Osteocyte (in vitro differentiated cells): ENCODE data around the gene DUOXA2. TPM values are rescaled to one million over a fixed set of nuclear protein-coding genes. Genes with fewer than 3 reads are reported as not detected.
"Not testable (repeated sequence)": the region's sequence is repeated elsewhere in the genome, so short reads cannot be mapped to it uniquely, and the experiment has no call there.

Experiments used
- DNase-seq: peaks from one replicate; pipeline ENCODE4 v3.0.0; 2021; ENCODE audit warnings: mixed read lengths; ENCODE audit not compliant: unreplicated experiment; ENCODE audit errors: extremely low spot score
- H3K27ac Mint-ChIP-seq: one replicate; pipeline ENCODE4 v1.8.0; 2021; ENCODE audit warnings: mild to moderate bottlenecking, mixed read lengths; ENCODE audit not compliant: unreplicated experiment
- H3K27me3 Mint-ChIP-seq: one replicate; pipeline ENCODE4 v1.8.0; 2021; ENCODE audit warnings: mixed read lengths; ENCODE audit not compliant: unreplicated experiment
- H3K36me3 Mint-ChIP-seq: one replicate; pipeline ENCODE4 v1.8.0; 2021; ENCODE audit warnings: mixed read lengths; ENCODE audit not compliant: unreplicated experiment
- H3K4me1 Mint-ChIP-seq: one replicate; pipeline ENCODE4 v1.8.0; 2021; ENCODE audit warnings: mixed read lengths; ENCODE audit not compliant: unreplicated experiment
- H3K4me3 Mint-ChIP-seq: one replicate; pipeline ENCODE4 v1.8.0; 2021; ENCODE audit warnings: mild to moderate bottlenecking, moderate library complexity, mixed read lengths; ENCODE audit not compliant: unreplicated experiment
- H3K9me3 Mint-ChIP-seq: one replicate; pipeline ENCODE4 v1.8.0; 2021; ENCODE audit warnings: mixed read lengths; ENCODE audit not compliant: unreplicated experiment
- total RNA-seq: library from RNA; stranded (reverse); gene quantifications from 2 replicates; pipeline ENCODE4 v1.2.1, GENCODE V29; 2021
- TF ChIP-seq, protein P1 (sequence below): fragments of 200-600 bp; sonication (generic); IDR thresholded peaks from 2 replicates; pipeline ENCODE4 v1.5.0; 2021; ENCODE audit warnings: antibody characterized with exemption, mild to moderate bottlenecking, moderate library complexity

Gene DUOXA2
- total RNA-seq, 1 donor from 2014 or later, result not detected

DNA sequence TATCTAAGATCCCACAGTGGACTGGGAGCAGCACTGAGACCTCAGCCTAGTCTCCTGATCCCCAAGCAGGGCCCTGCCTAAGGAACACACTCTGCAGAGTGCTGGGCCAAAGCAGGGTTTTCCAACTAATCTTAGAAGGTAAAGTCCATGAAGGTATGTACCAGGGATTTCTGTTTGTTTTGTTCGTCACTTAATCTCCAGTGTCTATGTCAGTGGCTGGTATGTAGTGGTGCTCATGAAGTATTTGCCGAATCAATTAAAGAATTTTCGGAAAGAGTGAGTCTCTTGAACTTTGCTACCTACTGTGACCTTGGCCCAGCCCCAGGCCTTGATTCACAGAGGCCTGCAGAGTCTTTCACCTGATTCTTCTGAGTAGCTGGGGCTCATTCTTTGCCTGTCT, 17.4 kb downstream of the DUOXA2 start:
- H3K36me3 Mint-ChIP-seq, result no peaks in the 10 kb centered on the region
- peaks cover 73% of the 10 kb centered on the region for H3K27me3 Mint-ChIP-seq
- H3K4me3 Mint-ChIP-seq, result no peak overlapping the region
- TF ChIP-seq, protein P1, sequence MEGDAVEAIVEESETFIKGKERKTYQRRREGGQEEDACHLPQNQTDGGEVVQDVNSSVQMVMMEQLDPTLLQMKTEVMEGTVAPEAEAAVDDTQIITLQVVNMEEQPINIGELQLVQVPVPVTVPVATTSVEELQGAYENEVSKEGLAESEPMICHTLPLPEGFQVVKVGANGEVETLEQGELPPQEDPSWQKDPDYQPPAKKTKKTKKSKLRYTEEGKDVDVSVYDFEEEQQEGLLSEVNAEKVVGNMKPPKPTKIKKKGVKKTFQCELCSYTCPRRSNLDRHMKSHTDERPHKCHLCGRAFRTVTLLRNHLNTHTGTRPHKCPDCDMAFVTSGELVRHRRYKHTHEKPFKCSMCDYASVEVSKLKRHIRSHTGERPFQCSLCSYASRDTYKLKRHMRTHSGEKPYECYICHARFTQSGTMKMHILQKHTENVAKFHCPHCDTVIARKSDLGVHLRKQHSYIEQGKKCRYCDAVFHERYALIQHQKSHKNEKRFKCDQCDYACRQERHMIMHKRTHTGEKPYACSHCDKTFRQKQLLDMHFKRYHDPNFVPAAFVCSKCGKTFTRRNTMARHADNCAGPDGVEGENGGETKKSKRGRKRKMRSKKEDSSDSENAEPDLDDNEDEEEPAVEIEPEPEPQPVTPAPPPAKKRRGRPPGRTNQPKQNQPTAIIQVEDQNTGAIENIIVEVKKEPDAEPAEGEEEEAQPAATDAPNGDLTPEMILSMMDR, result no peak
- no peaks in the 10 kb centered on the region for H3K9me3 Mint-ChIP-seq
- peaks cover 10% of the 10 kb centered on the region for H3K4me1 Mint-ChIP-seq
- no peak overlapping the region for H3K27ac Mint-ChIP-seq
- DNase-seq, result no peak

DNA sequence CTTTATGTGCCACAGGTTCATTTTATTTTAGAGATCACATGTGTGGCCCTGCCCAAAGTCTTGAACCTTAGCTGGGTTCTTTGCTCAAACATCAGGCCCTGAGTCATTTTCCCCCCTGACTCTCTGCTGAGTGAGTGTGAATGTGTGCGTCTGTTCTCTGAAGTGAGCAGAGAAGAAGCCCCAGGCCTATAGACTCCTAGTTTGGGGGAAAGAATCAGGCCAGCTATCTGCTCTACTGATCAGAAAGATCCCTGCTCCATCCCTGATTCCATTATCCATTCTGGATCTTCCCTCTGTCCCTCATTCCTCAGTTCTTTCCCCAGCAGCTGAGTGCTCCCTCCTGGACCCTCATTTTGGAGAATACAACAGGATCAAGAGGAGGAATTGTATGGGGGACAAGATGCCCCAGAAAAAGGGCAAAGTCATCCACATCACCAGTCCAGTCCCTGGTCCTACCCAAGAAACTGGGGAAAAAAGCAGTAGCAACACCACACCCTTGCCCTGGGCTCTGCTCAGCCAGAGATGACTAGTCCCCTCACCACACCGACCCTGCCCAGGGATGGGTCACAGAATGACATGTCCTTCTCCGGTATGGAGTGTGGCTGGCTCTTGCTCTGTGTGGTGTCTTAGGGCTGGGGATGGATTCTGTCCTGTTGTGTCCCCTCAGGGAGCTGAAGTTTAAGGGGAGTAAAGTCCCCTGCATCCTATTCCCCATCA, 18.9 kb downstream of the DUOXA2 start:
- Mint-ChIP-seq H3K4me3 (no peak overlapping the region), H3K27ac (no peak overlapping the region), H3K9me3 (no peaks in the 10 kb centered on the region), H3K36me3 (no peaks in the 10 kb centered on the region), H3K4me1 (peaks cover 10% of the 10 kb centered on the region), H3K27me3 (peaks cover 64% of the 10 kb centered on the region)
- TF ChIP-seq, protein P1, result no peak
- no peak for DNase-seq

DNA sequence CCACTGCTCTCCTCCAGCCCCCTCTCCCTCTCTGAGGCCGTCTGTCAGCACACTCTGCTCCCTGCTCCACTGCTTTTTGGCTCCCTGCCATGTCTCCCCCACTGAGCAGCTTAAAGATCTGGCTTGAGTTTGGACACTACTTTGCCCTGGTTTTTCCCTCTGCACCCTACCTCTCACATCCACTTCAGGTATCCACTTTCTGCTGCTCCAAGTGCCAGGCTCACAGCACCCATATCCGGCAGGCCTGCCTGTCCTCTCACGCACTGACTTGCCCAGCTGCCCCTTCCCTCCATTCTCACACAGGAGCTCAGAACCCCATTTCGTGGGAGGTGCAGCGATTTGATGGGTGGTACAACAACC, 19.4 kb downstream of the DUOXA2 start:
- no peaks in the 10 kb centered on the region for H3K36me3 Mint-ChIP-seq
- H3K4me1 Mint-ChIP-seq, result peaks cover 10% of the 10 kb centered on the region
- DNase-seq, result no peak
- TF ChIP-seq, protein P1, result no peak
- H3K4me3 Mint-ChIP-seq, result no peak overlapping the region
- no peak overlapping the region for H3K27ac Mint-ChIP-seq
- H3K9me3 Mint-ChIP-seq, result no peaks in the 10 kb centered on the region
- H3K27me3 Mint-ChIP-seq, result peaks cover 58% of the 10 kb centered on the region

DNA sequence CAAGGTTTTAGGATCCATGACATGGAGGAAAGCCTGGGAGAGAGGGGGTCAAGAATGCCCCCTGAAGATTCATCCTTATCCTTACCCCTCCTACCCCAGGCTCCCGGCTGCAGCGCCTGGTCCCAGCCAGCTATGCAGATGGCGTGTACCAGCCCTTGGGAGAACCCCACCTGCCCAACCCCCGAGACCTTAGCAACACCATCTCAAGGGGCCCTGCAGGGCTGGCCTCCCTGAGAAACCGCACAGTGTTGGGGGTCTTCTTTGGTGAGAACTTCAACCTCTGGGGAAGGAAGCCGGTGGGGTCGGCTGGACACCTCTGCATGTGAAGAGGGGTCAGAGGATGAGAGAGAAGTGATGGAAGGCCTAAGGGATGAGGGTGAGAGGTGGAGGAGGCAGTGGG, 19.9 kb downstream of the DUOXA2 start:
- no peak overlapping the region for H3K4me3 Mint-ChIP-seq
- peaks cover 10% of the 10 kb centered on the region for H3K4me1 Mint-ChIP-seq
- TF ChIP-seq, protein P1, result no peak
- H3K27ac Mint-ChIP-seq, result no peak overlapping the region
- no peaks in the 10 kb centered on the region for H3K9me3 Mint-ChIP-seq
- peaks cover 53% of the 10 kb centered on the region for H3K27me3 Mint-ChIP-seq
- H3K36me3 Mint-ChIP-seq, result no peaks in the 10 kb centered on the region
- DNase-seq, result no peak

DNA sequence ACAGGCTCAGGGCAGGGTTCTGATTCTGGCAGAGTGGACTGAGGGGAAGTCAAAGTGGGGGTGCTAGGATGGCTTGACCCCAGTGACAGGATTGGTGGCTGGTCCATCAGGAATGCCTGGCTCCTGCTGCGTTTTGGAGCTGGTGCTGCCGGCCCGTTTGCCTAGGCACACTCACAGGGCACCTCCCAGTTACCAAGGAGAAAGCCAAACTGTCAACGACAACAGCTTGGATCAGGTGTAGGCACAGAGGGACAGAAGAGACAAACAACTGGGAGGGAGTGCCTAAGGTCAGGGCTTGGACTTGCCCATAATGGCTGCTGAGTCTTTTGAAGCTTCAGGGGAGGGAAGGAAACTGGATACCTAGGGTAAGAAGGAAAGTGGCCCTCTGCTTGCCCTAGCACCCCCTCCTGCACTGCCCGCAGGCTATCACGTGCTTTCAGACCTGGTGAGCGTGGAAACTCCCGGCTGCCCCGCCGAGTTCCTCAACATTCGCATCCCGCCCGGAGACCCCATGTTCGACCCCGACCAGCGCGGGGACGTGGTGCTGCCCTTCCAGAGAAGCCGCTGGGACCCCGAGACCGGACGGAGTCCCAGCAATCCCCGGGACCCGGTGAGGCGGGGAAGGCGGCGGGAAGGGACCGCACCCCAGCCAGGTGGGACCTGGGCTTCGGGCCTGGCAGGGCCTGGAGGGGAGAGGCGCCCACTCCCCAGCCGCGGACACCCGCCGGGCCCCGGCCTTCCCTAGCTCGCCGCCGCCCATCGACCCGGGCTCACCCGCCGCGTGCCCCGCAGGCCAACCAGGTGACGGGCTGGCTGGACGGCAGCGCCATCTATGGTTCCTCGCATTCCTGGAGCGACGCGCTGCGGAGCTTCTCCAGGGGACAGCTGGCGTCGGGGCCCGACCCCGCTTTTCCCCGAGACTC, 20.8 kb downstream of the DUOXA2 start:
- Mint-ChIP-seq H3K4me3 (no peak overlapping the region), H3K4me1 (peaks cover 10% of the 10 kb centered on the region)
- no peak for DNase-seq

DNA sequence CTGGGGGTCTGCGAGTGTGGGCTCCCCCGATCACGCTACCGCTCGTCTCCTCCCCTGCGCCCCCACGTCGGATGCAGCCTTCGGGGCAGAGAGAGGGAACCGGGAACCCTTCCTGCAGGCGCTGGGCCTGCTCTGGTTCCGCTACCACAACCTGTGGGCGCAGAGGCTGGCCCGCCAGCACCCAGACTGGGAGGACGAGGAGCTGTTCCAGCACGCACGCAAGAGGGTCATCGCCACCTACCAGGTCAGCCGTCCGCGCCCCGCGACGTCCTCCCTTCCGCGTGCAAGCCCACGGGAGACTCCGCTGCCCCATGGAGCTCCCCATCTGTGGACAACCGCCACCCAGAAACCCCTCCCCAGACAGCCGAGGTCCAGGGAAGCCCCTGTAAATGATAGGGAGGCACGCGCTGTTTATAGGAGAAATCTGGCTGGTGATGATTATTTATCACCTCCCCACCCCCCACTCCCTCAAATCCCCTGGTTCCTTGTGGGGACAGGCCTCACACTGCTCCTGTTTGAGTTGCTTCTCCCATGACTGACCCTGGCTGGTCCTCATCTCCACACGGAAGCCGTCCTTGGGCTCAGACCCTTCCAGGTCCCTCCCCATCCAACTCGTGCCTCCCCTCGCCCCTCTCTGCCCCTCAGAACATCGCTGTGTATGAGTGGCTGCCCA, 21.7 kb downstream of the DUOXA2 start:
- DNase-seq, result not testable (repeated sequence)

More for the DNA sequence above, 20.8 kb downstream of the DUOXA2 start:
- peaks cover 52% of the 10 kb centered on the region for H3K27me3 Mint-ChIP-seq
- no peaks in the 10 kb centered on the region for H3K36me3 Mint-ChIP-seq
- H3K27ac Mint-ChIP-seq, result no peak overlapping the region
- no peaks in the 10 kb centered on the region for H3K9me3 Mint-ChIP-seq
- TF ChIP-seq, protein P1, result no peak

More for the DNA sequence above, 21.7 kb downstream of the DUOXA2 start:
- not testable (repeated sequence) for H3K4me1 Mint-ChIP-seq, H3K4me3 Mint-ChIP-seq, H3K36me3 Mint-ChIP-seq, H3K9me3 Mint-ChIP-seq, H3K27ac Mint-ChIP-seq
- H3K27me3 Mint-ChIP-seq, result peaks cover 45% of the 10 kb centered on the region
